ENCODE data around the gene GPR143.
"Not testable (repeated sequence)": the region's sequence is repeated elsewhere in the genome, so short reads cannot be mapped to it uniquely, and the experiment has no call there.

The GPR143 gene

DNA sequence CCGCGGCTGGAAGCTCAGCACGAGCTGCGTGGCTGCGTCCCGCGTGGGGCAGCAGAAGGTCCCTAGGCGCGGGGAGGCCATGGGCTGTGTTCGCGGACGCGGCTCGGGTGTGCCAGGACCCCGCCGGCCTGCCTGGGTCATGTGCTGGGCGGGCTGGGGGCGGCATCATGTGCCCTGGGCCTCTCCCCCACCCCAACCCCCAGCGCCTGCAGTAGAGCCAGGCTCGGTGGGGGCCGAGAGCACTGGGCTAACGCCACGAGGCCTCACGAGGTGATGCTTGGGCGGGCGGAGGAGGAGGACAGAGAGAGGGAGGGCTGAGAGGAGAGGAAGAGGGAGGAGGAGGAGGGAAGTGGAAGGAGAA, at the start of gene GPR143:
Gene GPR143, minus strand, starts transcription at position 111 of the 361 bp plus-strand sequence. Its CDS starts 30 bp downstream, at position 81.
- no peak for DNase-seq (ENCODE audit: low read depth)

DNA sequence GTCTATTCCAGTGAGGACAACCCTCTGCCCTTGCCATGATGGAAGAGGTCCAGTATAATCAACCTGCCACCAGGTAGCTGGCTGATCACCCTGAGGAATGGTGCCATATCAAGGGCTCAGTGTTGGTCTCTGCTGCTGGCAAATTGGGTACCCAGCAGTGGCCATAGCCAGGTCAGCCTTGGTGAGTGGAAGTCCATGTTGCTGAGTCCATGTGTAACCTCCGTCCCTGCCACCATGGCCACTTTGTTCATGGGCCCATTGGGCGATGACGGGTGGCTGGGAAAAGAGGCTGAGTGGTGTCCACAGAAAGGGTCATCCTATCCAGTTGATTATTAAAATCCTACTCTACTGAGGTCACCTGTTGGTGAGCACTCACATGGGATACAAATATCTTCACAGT, 45.4 kb upstream of the GPR143 start:
- not testable (repeated sequence) for DNase-seq (ENCODE audit: low read depth)

DNA sequence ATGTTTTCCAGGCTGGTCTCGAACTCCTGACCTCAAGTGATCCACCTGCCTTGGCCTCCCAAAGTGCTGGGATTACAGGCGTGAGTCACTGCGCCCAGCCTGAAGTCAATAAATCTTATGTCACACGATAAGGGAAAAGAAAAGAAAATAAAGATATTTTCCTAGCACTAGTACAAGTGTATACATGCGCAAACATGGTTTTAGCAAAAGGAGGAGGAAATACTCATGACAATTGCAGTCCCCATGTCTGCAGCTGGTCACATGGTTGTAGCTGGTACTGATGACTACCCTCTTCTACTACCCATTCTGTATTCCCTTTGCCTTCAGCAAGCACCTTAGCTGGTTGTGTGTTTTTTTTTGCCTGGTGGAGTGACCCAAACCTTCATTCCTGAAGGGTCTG, 44.2 kb upstream of the GPR143 start:
- not testable (repeated sequence) for DNase-seq (ENCODE audit: low read depth)

DNA sequence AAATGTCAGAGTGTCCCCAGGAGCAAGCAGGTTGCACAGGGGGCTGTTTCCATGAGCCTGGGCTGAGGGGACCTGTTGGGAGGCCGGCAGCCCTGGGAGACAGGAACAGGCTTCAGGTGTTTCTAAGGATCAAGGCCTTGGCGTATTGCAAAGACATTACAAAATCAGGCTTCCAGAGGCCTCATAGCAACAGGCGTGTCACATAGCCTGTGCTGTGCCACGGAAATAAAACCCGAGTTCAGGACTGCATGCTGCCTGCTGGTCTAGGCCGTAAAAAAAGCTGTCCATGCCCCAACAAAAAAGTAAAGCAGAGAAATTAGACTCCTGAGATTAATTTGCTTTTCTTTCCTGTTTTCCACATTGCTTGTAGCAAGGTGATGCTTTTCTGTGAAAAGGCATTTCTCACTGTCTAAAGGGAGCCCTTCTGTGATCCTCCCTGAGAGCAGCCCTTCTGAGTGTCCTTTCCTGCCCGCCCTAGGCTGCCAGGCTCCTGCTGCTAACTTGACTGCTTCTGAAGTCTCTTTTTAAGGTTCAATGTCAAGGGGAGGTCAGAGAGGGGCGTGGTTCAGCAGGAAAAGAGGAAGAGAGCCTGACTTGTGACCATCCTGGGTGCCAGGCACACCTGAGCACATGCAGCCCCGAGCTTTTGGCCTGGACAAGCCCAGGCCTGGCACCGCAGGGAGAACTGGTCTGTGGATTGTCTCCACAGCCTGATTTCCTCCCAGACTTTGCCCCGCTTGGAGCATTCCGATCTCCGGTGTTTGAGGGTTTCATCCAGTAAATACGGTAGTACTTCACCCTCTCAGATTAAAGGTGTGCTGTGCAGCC, 41.9 kb upstream of the GPR143 start:
- DNase-seq (ENCODE audit: low read depth): no peak

DNA sequence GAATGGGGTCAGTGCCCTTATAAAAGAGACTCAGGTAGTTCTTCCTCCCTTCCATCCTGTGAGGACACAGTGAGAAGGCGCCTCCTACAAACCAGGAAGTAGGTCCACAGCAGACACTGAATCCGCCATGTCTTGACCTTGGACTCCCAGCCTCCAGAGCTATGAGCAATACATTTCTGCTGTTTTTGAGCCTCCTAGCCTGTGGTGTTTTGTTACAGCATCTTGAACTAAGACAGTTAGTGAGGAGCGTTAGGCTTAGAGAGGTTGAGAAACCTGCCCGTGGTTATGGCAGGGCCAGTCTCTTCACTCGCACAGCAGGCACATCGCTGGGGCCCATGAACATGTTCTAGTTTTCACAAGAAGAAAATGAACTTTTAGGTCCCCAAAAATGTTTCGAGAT, 40.3 kb upstream of the GPR143 start:
- no peak for DNase-seq (ENCODE audit: low read depth)

DNA sequence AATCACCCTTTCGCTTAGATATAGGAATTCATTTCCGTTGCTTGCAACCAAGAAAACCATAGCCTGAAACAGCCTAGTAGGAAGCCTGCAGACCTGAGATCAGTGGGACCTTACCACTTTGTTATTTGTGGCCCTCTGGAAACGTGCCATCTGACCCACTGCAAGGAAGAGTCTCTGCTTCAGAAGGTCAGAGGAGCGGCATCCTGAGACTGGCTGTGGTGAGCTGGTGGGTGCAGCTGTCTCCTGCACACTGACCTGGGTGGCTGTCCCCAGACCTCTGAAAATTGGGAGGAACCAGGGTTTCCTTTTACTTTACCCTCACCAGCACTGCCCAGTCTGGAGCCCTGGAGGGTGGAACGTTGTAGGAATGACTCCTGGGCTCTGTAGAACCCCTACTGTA, 38.8 kb upstream of the GPR143 start:
- DNase-seq (ENCODE audit: low read depth): no peak

DNA sequence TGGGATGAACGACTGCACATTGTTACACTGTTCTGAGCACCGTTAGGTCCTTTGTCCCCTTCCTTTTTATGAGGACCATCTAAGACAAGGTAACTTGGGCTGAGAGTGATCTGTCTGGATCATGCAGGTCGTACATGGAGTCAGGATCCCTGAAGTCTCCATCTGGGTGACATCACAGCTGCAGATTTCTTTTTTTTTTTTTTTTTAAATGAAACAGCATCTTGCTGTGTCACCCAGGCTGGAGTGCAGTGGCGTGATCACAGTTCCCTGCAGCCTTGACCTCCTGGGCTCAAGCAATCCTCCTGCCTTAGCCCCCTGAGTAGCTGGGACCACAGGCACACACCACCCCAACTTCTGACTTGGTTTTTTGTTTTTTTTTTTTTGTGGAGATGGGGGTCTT, 37.1 kb upstream of the GPR143 start:
- no peak for DNase-seq (ENCODE audit: low read depth)

DNA sequence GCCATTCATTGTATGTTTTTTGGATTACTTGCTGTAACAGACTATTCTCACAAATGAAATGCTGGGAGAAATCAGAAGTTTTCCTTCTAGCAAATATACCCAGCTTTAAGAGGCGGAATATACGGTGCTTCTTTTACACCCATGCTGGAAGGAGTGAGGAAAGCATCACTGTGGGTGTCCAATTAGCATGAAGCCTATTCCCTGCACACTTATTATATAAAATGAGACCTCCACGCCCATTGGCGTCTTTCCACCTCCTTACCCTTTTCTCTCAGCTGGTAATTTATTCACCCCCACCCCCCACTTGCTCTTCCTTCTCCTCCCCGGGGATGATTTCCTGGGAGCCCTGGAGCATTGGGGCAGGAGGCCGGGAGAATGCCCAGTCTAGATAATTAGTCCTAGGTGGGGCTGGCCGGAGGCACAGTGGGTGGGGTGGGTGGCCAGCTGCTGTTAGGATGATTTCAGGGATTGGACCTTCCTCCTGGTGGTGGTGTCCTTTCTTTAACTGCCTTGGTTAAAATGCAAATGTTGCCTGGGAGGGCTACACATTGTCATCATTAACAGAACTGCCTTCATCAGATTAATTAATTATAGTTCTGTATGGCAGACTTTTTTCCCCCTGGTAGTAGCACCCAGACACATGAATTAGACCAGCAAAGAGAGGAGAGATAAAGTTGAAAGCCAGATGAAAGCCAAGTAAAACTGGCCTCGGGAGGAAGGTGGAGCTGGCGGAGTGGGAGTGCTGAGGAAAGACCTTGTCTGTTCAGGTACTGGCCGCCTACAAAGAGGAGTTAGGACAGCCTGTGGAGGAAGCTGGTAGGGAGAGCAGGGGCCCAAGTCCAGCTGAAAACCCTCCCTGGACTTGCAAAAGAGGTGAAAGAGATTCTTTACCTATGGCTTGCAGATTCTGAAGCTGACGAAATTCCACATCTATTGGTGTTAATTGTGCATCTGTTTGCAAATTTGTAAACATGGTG, 32.0 kb upstream of the GPR143 start:
- DNase-seq (ENCODE audit: low read depth): no peak

DNA sequence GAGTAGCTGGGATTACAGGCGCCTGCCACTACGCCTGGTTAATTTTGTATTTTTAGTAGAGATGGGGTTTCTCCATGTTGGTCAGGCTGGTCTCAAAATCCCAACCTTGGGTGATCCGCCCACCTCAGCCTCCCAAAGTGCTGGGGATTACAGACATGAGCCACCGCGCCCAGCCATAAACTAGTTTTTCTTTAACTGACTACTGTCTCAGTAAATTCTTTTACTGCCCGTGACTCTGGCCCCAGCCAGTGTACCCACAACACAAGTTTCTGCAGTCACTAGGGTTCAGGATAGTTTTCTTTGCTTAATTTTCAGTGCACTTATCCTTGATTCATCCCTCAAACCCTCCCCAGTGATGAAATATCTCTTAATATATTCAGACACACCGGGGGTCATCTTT, 28.8 kb upstream of the GPR143 start:
- no peak for DNase-seq (ENCODE audit: low read depth)

DNA sequence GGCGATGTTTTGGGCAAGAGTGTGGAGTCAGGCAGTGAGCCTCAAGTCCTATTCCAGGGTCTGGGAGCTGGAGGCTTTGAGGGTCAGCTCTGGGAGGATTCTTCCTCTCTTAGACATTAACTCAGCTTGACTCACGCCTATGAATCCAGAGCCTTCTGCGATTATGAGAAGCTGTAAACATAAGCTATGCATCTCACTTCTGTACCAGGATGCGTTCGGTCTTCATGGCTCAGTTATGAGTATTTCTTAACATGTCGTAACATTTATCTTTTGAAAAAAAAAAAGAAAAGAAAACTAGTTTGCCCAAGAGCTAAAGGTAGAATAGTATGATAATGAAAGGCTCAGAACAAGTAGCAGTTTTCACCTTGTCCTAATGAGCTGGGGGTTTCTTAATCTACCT, 25.2 kb upstream of the GPR143 start:
- no peak for DNase-seq (ENCODE audit: low read depth)

DNA sequence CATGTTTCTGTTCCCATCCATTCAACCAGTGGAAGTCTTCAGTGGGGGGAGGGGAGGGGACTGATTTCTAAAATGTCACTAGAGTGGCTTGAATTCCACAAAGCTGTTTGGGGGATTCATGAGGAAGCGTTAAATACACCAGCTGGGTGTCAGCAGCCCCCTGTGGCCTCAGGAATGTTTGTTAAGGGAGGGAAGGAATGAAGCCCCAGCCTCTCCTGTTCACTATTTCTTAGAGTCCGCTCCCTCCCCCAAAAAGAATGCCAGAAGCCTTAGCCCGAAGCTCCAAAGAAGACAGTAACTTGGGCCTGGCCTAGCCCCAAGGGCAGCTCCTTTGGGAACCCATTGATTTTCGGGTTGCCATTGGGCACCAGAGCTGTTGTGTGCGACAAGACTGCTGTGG, 23.9 kb upstream of the GPR143 start:
- DNase-seq (ENCODE audit: low read depth): no peak

DNA sequence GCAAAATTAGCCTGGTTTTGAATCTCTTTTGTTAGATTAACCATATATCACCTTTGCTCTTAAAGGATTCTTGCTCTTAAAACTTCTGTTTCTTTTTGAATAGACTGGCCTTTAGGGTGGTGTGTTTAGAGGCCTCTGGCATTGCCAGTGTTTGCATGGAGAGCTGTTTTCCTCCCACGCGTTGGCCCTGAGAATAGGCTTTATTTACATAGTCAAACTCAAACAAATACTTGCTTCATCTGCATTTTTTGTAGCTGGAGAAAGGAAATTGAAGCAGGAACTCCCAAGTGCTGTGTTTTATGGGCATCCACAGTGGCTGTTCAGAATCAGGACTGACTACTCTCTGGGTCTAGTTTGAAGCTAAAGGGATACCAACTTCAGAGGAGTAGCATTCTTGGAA, 23.3 kb upstream of the GPR143 start:
- no peak for DNase-seq (ENCODE audit: low read depth)

DNA sequence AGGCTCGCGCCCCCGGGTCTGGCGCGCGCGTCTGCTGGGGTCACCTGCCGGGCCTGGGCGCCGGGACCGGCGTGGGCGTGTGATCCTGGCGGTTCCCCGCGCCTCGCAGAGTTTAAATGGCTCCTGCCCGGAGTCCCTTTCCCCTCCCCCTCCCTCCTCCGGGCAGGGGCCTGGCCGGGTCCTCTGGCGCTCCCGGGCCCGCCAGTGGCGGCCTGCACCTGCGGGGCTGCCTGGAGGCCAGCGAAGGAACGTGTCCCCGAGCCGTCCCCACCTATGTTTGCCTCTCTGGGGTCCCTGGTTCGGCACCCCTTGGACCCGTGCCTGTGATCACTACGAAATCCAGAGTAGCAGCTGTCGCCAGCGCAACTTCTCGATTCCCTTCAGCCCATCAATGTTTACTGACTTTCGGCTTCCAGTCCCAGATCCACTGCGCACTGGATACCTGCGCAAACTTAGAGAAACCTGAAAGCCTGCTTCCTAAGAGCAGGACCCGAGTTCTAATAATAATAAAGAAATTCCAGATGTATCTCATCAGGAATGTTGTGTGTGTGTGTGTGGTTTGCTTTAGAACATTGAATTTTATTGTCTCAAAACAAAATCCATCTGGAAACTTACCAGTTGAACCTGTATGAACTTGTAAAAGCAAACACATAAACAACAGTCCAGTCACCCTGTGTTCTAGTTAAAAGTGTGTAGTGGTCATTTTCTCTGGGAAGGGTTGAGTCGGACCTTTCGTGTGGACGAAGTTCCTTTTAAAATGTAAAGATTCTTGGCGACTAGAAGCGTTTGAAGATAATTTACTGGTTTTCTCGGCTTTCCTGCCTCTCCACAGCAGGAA, 21.4 kb upstream of the GPR143 start:
- DNase-seq (ENCODE audit: low read depth): no peak

DNA sequence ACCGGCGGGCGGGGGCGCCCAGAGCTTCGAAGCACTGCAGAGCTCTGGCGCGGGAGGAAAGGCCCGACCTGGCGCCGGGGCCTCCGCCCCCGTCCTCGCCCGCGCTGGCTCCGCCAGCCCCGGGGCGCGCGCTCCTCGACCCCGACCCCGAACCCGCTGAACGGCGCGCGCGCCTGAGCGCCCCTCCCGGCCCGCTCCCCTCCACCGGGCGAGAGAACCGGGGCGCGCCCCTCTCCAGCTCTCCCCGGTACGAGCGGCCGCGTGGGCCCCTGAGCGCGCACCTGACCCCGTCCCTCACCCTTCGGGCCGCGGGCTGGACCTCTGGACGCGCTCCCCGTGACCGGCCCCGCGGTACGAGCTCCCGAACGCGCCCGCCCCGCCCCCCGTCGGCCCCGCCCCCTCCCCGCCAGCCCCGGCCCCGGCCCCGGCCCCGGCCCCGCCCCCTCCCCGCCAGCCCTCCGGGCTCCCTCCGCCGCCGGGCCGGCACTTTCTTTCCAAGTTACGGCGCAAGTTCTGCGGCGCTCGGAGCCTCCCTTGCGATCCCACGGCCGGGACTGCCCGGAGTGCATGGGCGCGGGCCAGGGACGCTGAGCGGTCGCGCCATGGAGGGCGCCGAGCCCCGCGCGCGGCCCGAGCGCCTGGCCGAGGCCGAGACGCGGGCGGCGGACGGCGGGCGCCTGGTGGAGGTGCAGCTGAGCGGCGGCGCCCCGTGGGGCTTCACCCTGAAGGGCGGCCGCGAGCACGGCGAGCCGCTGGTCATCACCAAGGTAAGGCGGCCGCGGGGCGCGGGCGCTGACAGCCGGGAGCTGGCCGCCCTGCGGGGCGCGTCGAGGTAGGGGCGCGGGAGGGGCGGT, 20.5 kb upstream of the GPR143 start, which contains the start of gene SHROOM2:
Gene SHROOM2, plus strand, starts transcription at position 486 of the 854 bp plus-strand sequence. Its CDS starts 117 bp downstream, at position 603.
- DNase-seq (ENCODE audit: low read depth): no peak

DNA sequence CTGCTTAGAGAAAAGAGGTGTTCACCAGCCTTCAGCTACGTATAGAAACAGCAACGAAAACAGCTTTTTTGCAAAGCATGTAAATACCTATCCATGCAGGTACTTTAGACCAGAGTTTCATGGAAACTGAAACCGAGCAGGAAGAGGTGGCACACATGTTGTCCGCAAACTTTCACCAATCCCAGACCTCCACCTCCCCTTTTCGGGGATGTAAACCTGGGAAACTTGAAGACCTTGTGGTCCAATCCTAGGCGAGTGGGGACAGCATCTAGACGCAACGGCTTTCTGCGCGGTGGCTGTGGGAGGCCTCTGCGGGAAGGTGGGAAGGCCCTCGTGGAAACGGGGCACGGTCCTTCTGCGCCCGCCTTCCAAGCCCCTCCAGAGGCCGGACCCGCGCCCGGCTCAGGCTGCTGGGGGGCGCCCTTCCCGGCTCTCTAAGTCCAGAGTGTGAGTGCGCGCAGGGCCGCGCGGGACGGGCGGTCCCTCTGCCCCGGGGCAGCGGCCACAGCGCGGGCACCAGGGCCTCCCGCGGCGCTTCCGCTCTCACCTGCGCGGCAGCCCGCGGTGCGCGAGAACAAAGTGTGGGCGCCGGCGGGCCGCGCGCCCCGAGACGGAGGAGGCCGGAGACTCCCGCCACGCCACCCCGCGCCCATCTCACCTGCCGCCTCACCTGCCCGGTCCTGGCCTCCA, 19.8 kb upstream of the GPR143 start:
- DNase-seq (ENCODE audit: low read depth): no peak

DNA sequence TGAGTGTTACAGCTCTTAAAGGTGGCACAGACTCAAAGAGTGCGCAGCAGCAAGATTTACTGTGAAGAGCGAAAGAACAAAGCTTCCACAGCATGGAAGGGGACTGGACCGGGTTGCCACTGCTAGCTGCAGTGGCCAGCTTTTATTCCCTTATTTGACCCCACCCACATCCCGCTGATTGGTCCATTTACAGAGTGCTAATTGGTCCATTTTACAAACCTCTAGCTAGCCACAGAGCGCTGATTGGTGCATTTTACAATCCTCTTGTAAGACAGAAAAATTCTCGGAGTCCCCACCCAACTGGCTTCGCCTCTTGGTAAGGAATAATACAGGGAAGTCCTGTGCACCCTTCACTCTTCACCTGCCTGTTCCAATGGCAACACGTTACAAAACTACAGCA, 18.7 kb upstream of the GPR143 start:
- DNase-seq (ENCODE audit: low read depth): no peak

DNA sequence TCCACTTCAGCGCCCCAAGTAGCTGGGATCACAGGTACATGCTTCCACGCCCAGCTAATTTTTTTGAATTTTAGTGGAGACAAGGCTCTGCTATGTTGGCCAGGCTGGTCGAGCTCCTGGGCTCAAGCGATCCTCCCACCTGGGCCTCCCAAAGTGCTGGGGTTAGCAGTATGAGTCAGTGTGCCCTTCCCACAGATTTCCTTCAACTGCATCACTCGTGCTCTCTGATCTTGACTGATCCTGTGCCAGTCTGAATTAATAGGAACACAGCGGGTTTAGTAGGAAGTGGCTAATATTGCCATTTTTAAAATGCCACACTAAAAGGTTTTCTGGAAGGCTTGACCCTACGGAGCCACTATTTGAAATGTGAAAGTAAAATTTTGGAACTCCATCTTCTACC, 16.3 kb upstream of the GPR143 start:
- DNase-seq (ENCODE audit: low read depth): no peak

DNA sequence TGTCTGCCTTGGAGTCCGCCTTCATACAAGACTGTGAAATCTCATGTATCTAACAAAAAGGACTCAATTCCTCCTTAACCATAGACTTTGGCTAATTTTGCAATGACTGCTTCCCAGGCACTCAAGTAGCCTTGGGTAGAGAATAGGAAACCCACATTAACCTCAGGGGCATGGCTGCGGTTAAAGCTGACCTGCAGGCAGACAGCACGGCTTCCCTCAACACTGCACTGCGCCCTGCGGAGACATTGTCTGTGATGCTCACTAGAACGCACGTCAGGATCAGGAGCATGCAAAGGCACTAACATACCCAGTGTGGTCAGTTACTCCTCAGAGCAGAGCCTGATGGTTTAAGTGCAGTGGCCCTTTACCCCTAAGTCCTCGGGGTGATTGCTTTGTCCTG, 10.3 kb upstream of the GPR143 start:
- no peak for DNase-seq (ENCODE audit: low read depth)

DNA sequence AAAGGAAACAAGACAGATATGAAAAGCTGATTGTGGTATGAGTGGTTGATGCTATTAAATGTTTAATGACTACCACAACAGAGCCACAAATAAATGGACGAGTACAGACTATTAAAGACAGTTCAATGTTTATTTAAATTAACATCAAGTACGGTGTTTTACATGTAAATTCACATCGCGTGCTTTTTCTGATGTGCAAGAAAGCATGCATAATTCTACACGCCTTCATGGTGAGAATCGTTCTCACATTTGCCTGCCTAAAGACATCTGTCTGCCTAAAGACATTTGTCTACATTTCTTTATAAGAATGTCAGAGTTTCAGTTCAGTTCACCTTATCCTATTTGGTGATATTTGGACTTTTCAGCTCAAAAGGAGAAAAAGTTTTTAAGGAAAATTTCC, 7.3 kb upstream of the GPR143 start:
- no peak for DNase-seq (ENCODE audit: low read depth)

DNA sequence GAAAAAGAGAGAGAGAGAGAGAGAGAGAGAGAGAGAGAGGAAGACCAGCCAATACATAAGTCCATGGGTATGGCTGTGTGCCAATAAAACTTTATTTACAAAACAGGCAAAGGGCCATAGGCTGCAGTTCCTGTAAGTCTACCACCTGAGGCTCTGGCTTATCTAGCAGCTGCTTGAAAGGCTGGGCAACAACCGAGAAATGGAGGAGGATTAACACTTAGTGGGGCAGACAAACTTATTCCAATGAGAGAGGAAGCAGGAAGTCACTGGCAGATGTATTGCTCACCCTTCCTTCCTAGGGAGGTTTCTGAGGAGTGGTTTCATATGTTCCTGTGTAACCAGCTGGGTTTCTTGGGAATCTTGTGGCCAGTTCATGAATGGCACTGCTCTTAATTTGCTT, 4.7 kb upstream of the GPR143 start:
- DNase-seq (ENCODE audit: low read depth): no peak
